SK-N-MC (cell line): ENCODE measurements around the gene KLF14.

Experiments
- EZH2 ChIP-seq: fragments of 200-600 bp; sonication (generic); IDR thresholded peaks from one replicate; pipeline ENCODE4 v1.6.1; 2017; ENCODE audit warnings: antibody characterized with exemption
- FOXP2 ChIP-seq: optimal IDR thresholded peaks from 2 replicates; pipeline ENCODE3; 2011; ENCODE audit warnings: mild to moderate bottlenecking, moderate library complexity; ENCODE audit not compliant: insufficient read depth; ENCODE audit errors: extremely low read length, control extremely low read depth
- POLR2AphosphoS5 ChIP-seq: IDR thresholded peaks from 2 replicates; pipeline ENCODE4 v1.6.1; 2012; ENCODE audit warnings: mild to moderate bottlenecking, low read depth, low read length, borderline replicate concordance

DNA sequence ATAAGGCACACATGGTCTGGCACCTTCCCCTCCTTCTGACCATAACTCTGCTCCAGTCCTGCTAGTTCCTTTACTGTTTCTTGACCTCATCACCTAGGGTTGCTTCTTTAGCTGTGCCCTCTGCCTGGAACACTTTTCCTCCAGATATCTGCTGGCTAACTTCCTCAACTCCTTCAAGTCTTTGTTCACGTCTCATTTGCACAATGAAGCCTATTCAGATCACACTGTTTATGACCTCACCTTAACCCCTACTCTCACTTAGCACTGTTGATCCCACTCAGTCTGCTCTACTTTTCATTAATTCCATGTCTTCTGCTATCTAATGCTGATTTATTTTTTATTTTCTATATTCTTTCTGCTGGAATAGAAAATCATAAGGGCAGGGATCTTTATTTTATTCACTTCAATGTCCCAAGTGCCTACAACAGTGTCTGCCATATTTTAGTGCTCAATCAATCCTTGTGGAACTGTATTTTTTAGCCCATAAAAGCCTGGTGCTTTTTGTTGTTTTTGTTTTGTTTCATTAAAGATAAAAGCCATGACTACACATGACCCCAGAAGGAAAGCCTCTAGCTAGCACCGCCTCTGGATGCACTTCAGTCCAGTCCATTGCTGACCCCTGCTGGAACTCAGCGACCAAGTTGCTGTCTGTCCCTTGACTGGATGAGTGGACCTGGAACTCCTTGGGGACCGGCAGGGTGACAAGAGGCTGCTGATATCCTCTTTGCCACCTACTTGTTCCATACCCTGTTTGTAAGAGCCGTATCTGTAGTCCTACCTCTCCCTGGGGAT is 12.3 kb downstream of the KLF14 start:
- TF ChIP-seq EZH2 (no peak), POLR2AphosphoS5 (no peak), FOXP2 (no peak)
